ENCODE results near the gene PKD2.
A peak's percentile ranks its signal among the peaks of the same experiment; 100 is the strongest.

PKD2 gene

DNA sequence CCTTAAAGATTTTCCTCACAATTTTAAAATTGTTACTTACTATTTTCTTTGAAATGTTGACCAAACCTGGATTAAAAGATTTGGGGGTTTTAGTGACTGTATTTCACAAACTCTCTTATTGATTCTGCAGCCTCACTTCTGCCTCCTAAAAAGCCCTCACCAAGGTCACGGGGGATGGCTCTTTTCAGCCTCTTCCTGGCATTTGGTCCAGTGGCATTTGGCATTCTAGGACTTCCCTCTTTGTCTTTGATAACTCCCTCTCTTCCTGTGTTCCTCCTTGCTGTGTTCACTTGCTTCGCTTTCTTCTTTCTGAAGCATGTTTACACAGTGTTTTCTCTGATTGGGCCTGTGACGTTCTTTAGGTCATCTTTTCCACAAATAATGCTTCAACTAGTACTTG lies 21.5 kb downstream of the PKD2 start:
- Histone ChIP-seq H3K4me1 (ENCODE audit: control insufficient read depth, insufficient read depth, low read length) (peaks cover 21% of the 10 kb centered on the region), H3K9ac (ENCODE audit: low read length) (peak overlapping the region; percentile 65), H3K36me3 (ENCODE audit: control insufficient read depth, insufficient read depth, low read length, severe bottlenecking) (peaks cover 22% of the 10 kb centered on the region), H3K27me3 (replicated peaks; ENCODE audit: control insufficient read depth, insufficient read depth, low read length) (no peaks in the 10 kb centered on the region), H3K9me3 (ENCODE audit: control insufficient read depth, low read length) (peaks cover 8% of the 10 kb centered on the region), H3K4me3 (ENCODE audit: low read length) (no peak overlapping the region)
- DNase-seq (ENCODE audit: low read depth), result no peak

DNA sequence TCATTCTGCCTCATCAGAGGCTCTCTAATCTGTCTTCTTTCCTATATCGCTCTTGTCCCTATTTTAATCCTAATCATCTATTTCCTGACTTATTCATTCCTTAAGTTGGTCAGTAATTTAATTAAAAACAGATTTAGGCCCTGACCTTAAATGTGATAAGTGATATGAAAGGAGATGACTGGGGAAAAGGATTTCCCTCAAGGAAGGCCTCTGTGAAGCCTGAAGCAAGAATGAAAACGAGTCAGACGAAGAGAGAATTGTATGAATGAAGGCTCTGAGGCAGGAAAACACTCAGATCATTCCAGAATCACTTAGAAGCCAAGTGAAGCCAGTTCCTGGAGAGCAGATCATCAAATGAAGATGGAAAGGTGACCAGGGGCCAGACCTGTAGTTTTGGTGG lies 22.1 kb downstream of the PKD2 start:
- Histone ChIP-seq H3K9me3 (ENCODE audit: control insufficient read depth, low read length) (peaks cover 8% of the 10 kb centered on the region), H3K4me3 (ENCODE audit: low read length) (no peak overlapping the region), H3K27me3 (replicated peaks; ENCODE audit: control insufficient read depth, insufficient read depth, low read length) (no peaks in the 10 kb centered on the region), H3K4me1 (ENCODE audit: control insufficient read depth, insufficient read depth, low read length) (peaks cover 21% of the 10 kb centered on the region), H3K9ac (ENCODE audit: low read length) (no peak overlapping the region), H3K36me3 (ENCODE audit: control insufficient read depth, insufficient read depth, low read length, severe bottlenecking) (peaks cover 22% of the 10 kb centered on the region)
- DNase-seq (ENCODE audit: low read depth), result no peak

GRCh38 chr4:88030565-88031310 lies 23.3 kb downstream of the PKD2 start:
- H3K4me1 ChIP-seq (ENCODE audit: control insufficient read depth, insufficient read depth, low read length), result peaks cover 21% of the 10 kb centered on the region
- peaks cover 23% of the 10 kb centered on the region for H3K36me3 ChIP-seq (ENCODE audit: control insufficient read depth, insufficient read depth, low read length, severe bottlenecking)
- no peak overlapping the region for H3K9ac ChIP-seq (ENCODE audit: low read length)
- peaks cover 5% of the 10 kb centered on the region for H3K9me3 ChIP-seq (ENCODE audit: control insufficient read depth, low read length)
- no peak for DNase-seq (ENCODE audit: low read depth)
- no peaks in the 10 kb centered on the region for H3K27me3 ChIP-seq (replicated peaks; ENCODE audit: control insufficient read depth, insufficient read depth, low read length)
- no peak overlapping the region for H3K4me3 ChIP-seq (ENCODE audit: low read length)

GRCh38 chr4:88033309-88033708 lies 25.9 kb downstream of the PKD2 start:
- Histone ChIP-seq H3K9ac (ENCODE audit: low read length) (no peak overlapping the region), H3K9me3 (ENCODE audit: control insufficient read depth, low read length) (no peaks in the 10 kb centered on the region), H3K27me3 (replicated peaks; ENCODE audit: control insufficient read depth, insufficient read depth, low read length) (no peaks in the 10 kb centered on the region), H3K4me1 (ENCODE audit: control insufficient read depth, insufficient read depth, low read length) (peaks cover 14% of the 10 kb centered on the region), H3K4me3 (ENCODE audit: low read length) (no peak overlapping the region), H3K36me3 (ENCODE audit: control insufficient read depth, insufficient read depth, low read length, severe bottlenecking) (peaks cover 38% of the 10 kb centered on the region)
- peak; percentile 83 for DNase-seq (ENCODE audit: low read depth)

- H3K36me3 ChIP-seq (ENCODE audit: control insufficient read depth, insufficient read depth, low read length, severe bottlenecking), result peaks cover 58% of the 10 kb centered on the region
- peaks cover 4% of the 10 kb centered on the region for H3K4me1 ChIP-seq (ENCODE audit: control insufficient read depth, insufficient read depth, low read length)
- H3K4me3 ChIP-seq (ENCODE audit: low read length), result no peak overlapping the region
- no peak for DNase-seq (ENCODE audit: low read depth)
- no peaks in the 10 kb centered on the region for H3K27me3 ChIP-seq (replicated peaks; ENCODE audit: control insufficient read depth, insufficient read depth, low read length)
- H3K9me3 ChIP-seq (ENCODE audit: control insufficient read depth, low read length), result no peaks in the 10 kb centered on the region
- H3K9ac ChIP-seq (ENCODE audit: low read length), result no peak overlapping the region
Observed at GRCh38 chr4:88035292-88035691, 27.9 kb downstream of the PKD2 start.

- peaks cover 10% of the 10 kb centered on the region for H3K4me1 ChIP-seq (ENCODE audit: control insufficient read depth, insufficient read depth, low read length)
- H3K9ac ChIP-seq (ENCODE audit: low read length), result no peak overlapping the region
- H3K36me3 ChIP-seq (ENCODE audit: control insufficient read depth, insufficient read depth, low read length, severe bottlenecking), result peaks cover 70% of the 10 kb centered on the region
- no peaks in the 10 kb centered on the region for H3K27me3 ChIP-seq (replicated peaks; ENCODE audit: control insufficient read depth, insufficient read depth, low read length)
- H3K9me3 ChIP-seq (ENCODE audit: control insufficient read depth, low read length), result no peaks in the 10 kb centered on the region
- H3K4me3 ChIP-seq (ENCODE audit: low read length), result no peak overlapping the region
- DNase-seq (ENCODE audit: low read depth), result no peak
Observed at GRCh38 chr4:88037447-88037846, 30.0 kb downstream of the PKD2 start.

- peaks cover 75% of the 10 kb centered on the region for H3K36me3 ChIP-seq (ENCODE audit: control insufficient read depth, insufficient read depth, low read length, severe bottlenecking)
- H3K9ac ChIP-seq (ENCODE audit: low read length), result no peak overlapping the region
Observed at GRCh38 chr4:88037936-88038335, 30.5 kb downstream of the PKD2 start.

GRCh38 chr4:88040707-88041106 lies 33.3 kb downstream of the PKD2 start:
- Histone ChIP-seq H3K4me1 (ENCODE audit: control insufficient read depth, insufficient read depth, low read length) (peaks cover 12% of the 10 kb centered on the region), H3K9ac (ENCODE audit: low read length) (no peak overlapping the region), H3K27me3 (replicated peaks; ENCODE audit: control insufficient read depth, insufficient read depth, low read length) (no peaks in the 10 kb centered on the region), H3K4me3 (ENCODE audit: low read length) (no peak overlapping the region), H3K9me3 (ENCODE audit: control insufficient read depth, low read length) (no peaks in the 10 kb centered on the region), H3K36me3 (ENCODE audit: control insufficient read depth, insufficient read depth, low read length, severe bottlenecking) (peaks cover 100% of the 10 kb centered on the region)
- DNase-seq (ENCODE audit: low read depth), result no peak

More at GRCh38 chr4:88037936-88038335, 30.5 kb downstream of the PKD2 start:
- no peaks in the 10 kb centered on the region for H3K27me3 ChIP-seq (replicated peaks; ENCODE audit: control insufficient read depth, insufficient read depth, low read length)
- H3K4me1 ChIP-seq (ENCODE audit: control insufficient read depth, insufficient read depth, low read length), result peaks cover 10% of the 10 kb centered on the region
- no peak for DNase-seq (ENCODE audit: low read depth)
- no peak overlapping the region for H3K4me3 ChIP-seq (ENCODE audit: low read length)
- H3K9me3 ChIP-seq (ENCODE audit: control insufficient read depth, low read length), result no peaks in the 10 kb centered on the region

DNA sequence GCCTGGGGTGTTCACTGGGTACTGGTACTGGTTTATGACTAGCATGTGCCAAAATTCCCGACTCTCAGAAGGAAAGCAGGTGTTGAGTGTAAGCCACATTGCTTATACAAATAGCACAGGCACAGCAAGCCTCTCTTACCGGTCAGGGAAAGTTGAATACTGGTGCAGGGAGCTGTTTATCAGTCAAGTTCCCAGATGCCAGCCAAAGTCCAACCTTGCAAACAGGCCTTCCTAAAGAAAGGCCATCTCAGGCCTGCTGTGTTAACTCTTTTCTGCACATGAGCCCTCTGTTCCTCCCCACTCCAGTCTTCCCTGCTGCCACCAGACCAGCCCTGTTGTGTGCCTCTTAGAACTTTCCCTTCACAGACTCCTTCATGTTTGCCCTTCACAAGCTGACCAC lies 34.2 kb downstream of the PKD2 start:
- Histone ChIP-seq H3K4me3 (ENCODE audit: low read length) (no peak overlapping the region), H3K9me3 (ENCODE audit: control insufficient read depth, low read length) (no peaks in the 10 kb centered on the region), H3K27me3 (replicated peaks; ENCODE audit: control insufficient read depth, insufficient read depth, low read length) (no peaks in the 10 kb centered on the region), H3K4me1 (ENCODE audit: control insufficient read depth, insufficient read depth, low read length) (peaks cover 19% of the 10 kb centered on the region), H3K36me3 (ENCODE audit: control insufficient read depth, insufficient read depth, low read length, severe bottlenecking) (peaks cover 97% of the 10 kb centered on the region), H3K9ac (ENCODE audit: low read length) (no peak overlapping the region)
- no peak for DNase-seq (ENCODE audit: low read depth)

DNA sequence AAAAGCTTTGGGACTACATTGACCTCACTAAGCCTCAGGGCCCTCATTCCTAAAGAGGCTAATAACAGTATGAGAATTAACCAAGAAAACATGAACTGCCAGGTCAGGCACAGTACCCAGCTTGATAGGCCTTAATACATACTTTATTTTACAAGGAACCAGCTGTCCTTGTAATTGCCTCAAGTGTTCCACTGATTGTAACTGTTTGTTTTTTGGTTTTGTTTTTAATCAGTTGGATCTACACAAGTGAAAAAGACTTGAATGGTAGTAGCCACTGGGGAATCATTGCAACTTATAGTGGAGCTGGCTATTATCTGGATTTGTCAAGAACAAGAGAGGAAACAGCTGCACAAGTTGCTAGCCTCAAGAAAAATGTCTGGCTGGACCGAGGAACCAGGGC lies 35.6 kb downstream of the PKD2 start:
- Histone ChIP-seq H3K4me3 (ENCODE audit: low read length) (no peak overlapping the region), H3K36me3 (ENCODE audit: control insufficient read depth, insufficient read depth, low read length, severe bottlenecking) (peaks cover 97% of the 10 kb centered on the region), H3K9ac (ENCODE audit: low read length) (no peak overlapping the region), H3K4me1 (ENCODE audit: control insufficient read depth, insufficient read depth, low read length) (peaks cover 14% of the 10 kb centered on the region), H3K9me3 (ENCODE audit: control insufficient read depth, low read length) (no peaks in the 10 kb centered on the region), H3K27me3 (replicated peaks; ENCODE audit: control insufficient read depth, insufficient read depth, low read length) (no peaks in the 10 kb centered on the region)
- no peak for DNase-seq (ENCODE audit: low read depth)

GRCh38 chr4:88043586-88044340 lies 36.3 kb downstream of the PKD2 start:
- Histone ChIP-seq H3K4me3 (ENCODE audit: low read length) (no peak overlapping the region), H3K9me3 (ENCODE audit: control insufficient read depth, low read length) (no peaks in the 10 kb centered on the region), H3K9ac (ENCODE audit: low read length) (no peak overlapping the region), H3K27me3 (replicated peaks; ENCODE audit: control insufficient read depth, insufficient read depth, low read length) (no peaks in the 10 kb centered on the region), H3K4me1 (ENCODE audit: control insufficient read depth, insufficient read depth, low read length) (peaks cover 14% of the 10 kb centered on the region), H3K36me3 (ENCODE audit: control insufficient read depth, insufficient read depth, low read length, severe bottlenecking) (peaks cover 97% of the 10 kb centered on the region)
- DNase-seq (ENCODE audit: low read depth), result no peak

Measured in adipocyte (in vitro differentiated cells).